ENCODE data around the gene LSM7. TPM values are rescaled to one million over a fixed set of nuclear protein-coding genes. Genes with fewer than 3 reads are reported as not detected.

LSM7 gene
- total RNA-seq, 1 donor from 2014 or later, result 97.4 TPM

GRCh38 chr19:2324220-2324948, 4.0 kb downstream of the LSM7 start:
- FAIRE-seq, result no peak
- no peak for TF ChIP-seq CTCF (IDR thresholded peaks at IDR 0.05; ENCODE audit: insufficient read depth, low read length, severe bottlenecking)
- DNase-seq (ENCODE audit: low read depth), result no peak
- no peak overlapping the region for H3K4me3 ChIP-seq (ENCODE audit: low read depth, low read length)
- H3K27me3 ChIP-seq (ENCODE audit: control insufficient read depth, insufficient read depth, low read length), result no peaks in the 10 kb centered on the region
- H3K36me3 ChIP-seq (ENCODE audit: control insufficient read depth, insufficient read depth, low read length), result peaks cover 15% of the 10 kb centered on the region

- FAIRE-seq (no peak), DNase-seq (ENCODE audit: low read depth) (no peak)
- Histone ChIP-seq H3K36me3 (ENCODE audit: control insufficient read depth, insufficient read depth, low read length) (peaks cover 15% of the 10 kb centered on the region), H3K4me3 (ENCODE audit: low read depth, low read length) (no peak overlapping the region), H3K27me3 (ENCODE audit: control insufficient read depth, insufficient read depth, low read length) (no peaks in the 10 kb centered on the region)
- TF ChIP-seq CTCF (IDR thresholded peaks at IDR 0.05; ENCODE audit: insufficient read depth, low read length, severe bottlenecking), result no peak
Observed at GRCh38 chr19:2323707-2324106, 4.7 kb downstream of the LSM7 start.

- Histone ChIP-seq H3K4me3 (ENCODE audit: low read depth, low read length) (no peak overlapping the region), H3K36me3 (ENCODE audit: control insufficient read depth, insufficient read depth, low read length) (peaks cover 14% of the 10 kb centered on the region), H3K27me3 (ENCODE audit: control insufficient read depth, insufficient read depth, low read length) (peaks cover 1% of the 10 kb centered on the region)
- FAIRE-seq (no peak), DNase-seq (ENCODE audit: low read depth) (no peak)
- no peak for TF ChIP-seq CTCF (IDR thresholded peaks at IDR 0.05; ENCODE audit: insufficient read depth, low read length, severe bottlenecking)
Observed at GRCh38 chr19:2321565-2322283, 6.7 kb downstream of the LSM7 start.

- H3K27me3 ChIP-seq (ENCODE audit: control insufficient read depth, insufficient read depth, low read length), result peaks cover 1% of the 10 kb centered on the region
- H3K4me3 ChIP-seq (ENCODE audit: low read depth, low read length), result no peak overlapping the region
- H3K36me3 ChIP-seq (ENCODE audit: control insufficient read depth, insufficient read depth, low read length), result peaks cover 12% of the 10 kb centered on the region
- DNase-seq (ENCODE audit: low read depth) (no peak), FAIRE-seq (no peak)
- TF ChIP-seq CTCF (IDR thresholded peaks at IDR 0.05; ENCODE audit: insufficient read depth, low read length, severe bottlenecking), result no peak
Observed at GRCh38 chr19:2320939-2321338, 7.4 kb downstream of the LSM7 start.

- FAIRE-seq (no peak), DNase-seq (ENCODE audit: low read depth) (peak; percentile 48)
- Histone ChIP-seq H3K4me3 (ENCODE audit: low read depth, low read length) (no peak overlapping the region), H3K27me3 (ENCODE audit: control insufficient read depth, insufficient read depth, low read length) (peaks cover 1% of the 10 kb centered on the region), H3K36me3 (ENCODE audit: control insufficient read depth, insufficient read depth, low read length) (peaks cover 11% of the 10 kb centered on the region)
- no peak for TF ChIP-seq CTCF (IDR thresholded peaks at IDR 0.05; ENCODE audit: insufficient read depth, low read length, severe bottlenecking)
Observed at GRCh38 chr19:2320049-2320448, 8.3 kb downstream of the LSM7 start.
